H1 (cell line): ENCODE results near the gene STK32C. TPM values are rescaled to one million over a fixed set of nuclear protein-coding genes. Genes with fewer than 3 reads are reported as not detected.

Source experiments
- CTCF ChIA-PET: fragments of 300-600 bp; sonication (Branson Sonifier 250); formaldehyde crosslinking; loops from one replicate; lab custom pipeline; 2021; ENCODE audit not compliant: partially characterized antibody; lab: Charles Lee
- POLR2A ChIA-PET: fragments of 300-600 bp; sonication (Branson Sonifier 250); formaldehyde crosslinking; loops from one replicate; lab custom pipeline; 2021; ENCODE audit warnings: inconsistent platforms; ENCODE audit not compliant: partially characterized antibody; lab: Charles Lee
- DNase-seq, 2 experiments: peaks; one replicate each; pipeline versions ENCODE4 v3.0.0 to v3.0.0-alpha.2; 2010 to 2022; ENCODE audit warnings: low spot score in 2 of 2, low read depth in 1 of 2, mixed read lengths in 1 of 2
- FAIRE-seq: peaks from 2 replicates; lab custom pipeline; 2011; peaks lifted over from hg19 to GRCh38; lab: Jason Lieb, UNC
- H2AFZ ChIP-seq: 2 replicates; pipeline ENCODE4 v1.8.1; 2012; ENCODE audit warnings: low read length, inconsistent platforms
- H2AK5ac ChIP-seq: 2 replicates; pipeline ENCODE4 v1.6.1; 2013; ENCODE audit warnings: low read depth, low read length
- H2BK120ac ChIP-seq: replicated peaks from 2 replicates; pipeline ENCODE3; 2013; ENCODE audit warnings: low read depth, low read length, inconsistent platforms
- H2BK12ac ChIP-seq: 2 replicates; pipeline ENCODE4 v1.6.1; 2013; ENCODE audit warnings: low read depth, low read length
- H2BK15ac ChIP-seq: 2 replicates; pipeline ENCODE4 v1.6.1; 2013; ENCODE audit warnings: low read length
- H2BK20ac ChIP-seq: 2 replicates; pipeline ENCODE4 v1.6.1; 2013; ENCODE audit warnings: low read length
- H2BK5ac ChIP-seq: 2 replicates; pipeline ENCODE4 v1.6.1; 2013; ENCODE audit warnings: low read depth, low read length
- H3K14ac ChIP-seq: 2 replicates; pipeline ENCODE4 v1.6.1; 2013; ENCODE audit warnings: inconsistent platforms; ENCODE audit not compliant: insufficient read length
- H3K18ac ChIP-seq: 2 replicates; pipeline ENCODE4 v1.6.1; 2013; ENCODE audit warnings: low read length; ENCODE audit errors: extremely low read depth
- H3K23ac ChIP-seq: 2 replicates; pipeline ENCODE4 v1.6.1; 2013; ENCODE audit warnings: inconsistent platforms; ENCODE audit not compliant: insufficient read length
- H3K23me2 ChIP-seq: 2 replicates; pipeline ENCODE4 v1.6.1; 2013; ENCODE audit warnings: low read depth, low read length
- H3K27ac ChIP-seq: 2 replicates; pipeline ENCODE4 v1.6.1; 2011; ENCODE audit warnings: low read depth, low read length, inconsistent platforms
- H3K27me3 ChIP-seq, 4 experiments: replicated peaks in 1 of 4; 1 replicate in 1 of 4; 2 replicates in 3 of 4; pipeline versions ENCODE4 v1.6.1 to v1.8.1; 2011 to 2013; ENCODE audit warnings: low read length in 3 of 4, mild to moderate bottlenecking in 3 of 4, inconsistent platforms in 2 of 4, mixed read lengths in 2 of 4, moderate library complexity in 1 of 4; ENCODE audit not compliant: control insufficient read depth in 3 of 4, insufficient read depth in 3 of 4; ENCODE audit errors: extremely low read depth in 1 of 4
- H3K36me3 ChIP-seq, 4 experiments: 2 replicates each; pipeline versions ENCODE4 v1.6.1 to v1.8.1; 2011 to 2013; ENCODE audit warnings: mild to moderate bottlenecking in 4 of 4, low read length in 3 of 4, moderate library complexity in 2 of 4, control low read depth in 1 of 4, inconsistent platforms in 1 of 4; ENCODE audit not compliant: insufficient read depth in 4 of 4, control insufficient read depth in 2 of 4
- H3K4ac ChIP-seq: replicated peaks from 2 replicates; pipeline ENCODE3; 2013; ENCODE audit warnings: low read length, low read depth, mixed read lengths, inconsistent platforms; ENCODE audit not compliant: insufficient read length
- H3K4me1 ChIP-seq, 4 experiments: replicated peaks in 1 of 4; 1 replicate in 1 of 4; 2 replicates in 3 of 4; pipeline versions ENCODE4 v1.6.1 to v1.8.1; 2011 to 2013; ENCODE audit warnings: low read length in 3 of 4, inconsistent platforms in 2 of 4, mixed read lengths in 1 of 4; ENCODE audit not compliant: insufficient read depth in 4 of 4, control insufficient read depth in 3 of 4
- H3K4me2 ChIP-seq, 2 experiments: 2 replicates each; pipeline versions ENCODE4 v1.6.1 to v1.8.1; 2011 to 2013; ENCODE audit warnings: low read depth in 2 of 2, low read length in 2 of 2, control low read depth in 1 of 2, inconsistent platforms in 1 of 2, mild to moderate bottlenecking in 1 of 2; ENCODE audit not compliant: insufficient read depth in 1 of 2
- H3K4me3 ChIP-seq, 4 experiments: fragments of 200-600, 300-600 bp in 1 of 4; sonication (generic), shearing (Covaris generic), sonication (Bioruptor Twin) in 1 of 4; 2 replicates each; pipeline versions ENCODE4 v1.5.1 to v1.8.1; 2011 to 2016; ENCODE audit warnings: low read length in 4 of 4, low read depth in 3 of 4, control low read depth in 2 of 4, inconsistent platforms in 2 of 4, mild to moderate bottlenecking in 2 of 4, mixed read lengths in 1 of 4, moderate library complexity in 1 of 4; ENCODE audit not compliant: insufficient read depth in 2 of 4; ENCODE audit errors: extremely low read depth in 1 of 4
- H3K56ac ChIP-seq: replicated peaks from 2 replicates; pipeline ENCODE3; 2013; ENCODE audit warnings: low read depth, mild to moderate bottlenecking, mixed read lengths, low read length, inconsistent platforms; ENCODE audit not compliant: insufficient read length
- H3K79me1 ChIP-seq: 2 replicates; pipeline ENCODE4 v1.6.1; 2013; ENCODE audit warnings: low read depth, low read length, control low read depth
- H3K79me2 ChIP-seq, 2 experiments: 2 replicates each; pipeline versions ENCODE4 v1.6.1 to v1.8.1; 2012 to 2013; ENCODE audit warnings: low read length in 2 of 2, mild to moderate bottlenecking in 2 of 2, inconsistent platforms in 1 of 2; ENCODE audit not compliant: insufficient read depth in 2 of 2, control insufficient read depth in 1 of 2
- H3K9ac ChIP-seq, 4 experiments: replicated peaks in 1 of 4; 1 replicate in 1 of 4; 2 replicates in 3 of 4; pipeline versions ENCODE4 v1.6.1 to v1.8.1; 2011 to 2013; ENCODE audit warnings: low read depth in 3 of 4, low read length in 3 of 4, control low read depth in 2 of 4, mild to moderate bottlenecking in 2 of 4, moderate library complexity in 2 of 4, inconsistent platforms in 1 of 4; ENCODE audit errors: extremely low read depth in 1 of 4
- H3K9me3 ChIP-seq, 2 experiments: 2 replicates each; pipeline versions ENCODE4 v1.6.1 to v1.8.1; 2012 to 2013; ENCODE audit warnings: mild to moderate bottlenecking in 2 of 2, moderate library complexity in 2 of 2, control low read depth in 1 of 2, inconsistent platforms in 1 of 2, low read depth in 1 of 2, low read length in 1 of 2, mixed read lengths in 1 of 2; ENCODE audit not compliant: insufficient read depth in 2 of 2
- H4K20me1 ChIP-seq, 2 experiments: replicated peaks in 1 of 2; 2 replicates each; pipeline versions ENCODE3 to v1.8.1; 2011 to 2013; ENCODE audit warnings: inconsistent platforms in 2 of 2, low read length in 2 of 2, mild to moderate bottlenecking in 1 of 2; ENCODE audit not compliant: insufficient read depth in 2 of 2, control insufficient read depth in 1 of 2
- H4K5ac ChIP-seq: 2 replicates; pipeline ENCODE4 v1.6.1; 2013; ENCODE audit warnings: low read length, low read depth, mixed read lengths, inconsistent platforms; ENCODE audit not compliant: insufficient read length
- H4K8ac ChIP-seq: 2 replicates; pipeline ENCODE4 v1.8.0; 2013; ENCODE audit warnings: mild to moderate bottlenecking, moderate library complexity, low read length, inconsistent platforms; ENCODE audit not compliant: insufficient read depth; ENCODE audit errors: extremely low read depth
- H4K91ac ChIP-seq: replicated peaks from 2 replicates; pipeline ENCODE3; 2013; ENCODE audit warnings: low read length, mixed read lengths, inconsistent platforms; ENCODE audit not compliant: insufficient read length
- E2F6 ChIP-seq: IDR thresholded peaks from 2 replicates; pipeline ENCODE4 v1.6.1; 2012; ENCODE audit warnings: inconsistent platforms
- WGBS, 2 experiments: shearing (Covaris generic) in 1 of 2; methylation state at CpG; one replicate each; pipeline versions ENCODE4 v1.1.6 to v1.1.7; 2013 to 2015; ENCODE audit warnings: low lambda C conversion rate in 2 of 2, mixed read lengths in 2 of 2, inconsistent platforms in 1 of 2, low coverage in 1 of 2, missing lambda C conversion rate in 1 of 2; ENCODE audit not compliant: insufficient replicate concordance in 2 of 2, insufficient coverage in 1 of 2, insufficient read length in 1 of 2; ENCODE audit errors: extremely low coverage in 1 of 2, missing lambda C conversion rate in 1 of 2; 5-methylcytosine and 5-hydroxymethylcytosine counted together
- polyA plus RNA-seq, 7 experiments: library from polyadenylated mRNA; depleted of rRNA in 3 of 7; stranded (reverse) in 5 of 7; unstranded in 2 of 7; fragments of >200 nt in 5 of 7; fragments of 200-250 nt in 2 of 7; gene quantifications; 1 replicate in 5 of 7; 2 replicates in 1 of 7; 4 replicates in 1 of 7; pipeline versions ENCODE4 v1.2.1 to v1.2.3, GENCODE V29; 2011 to 2013; ENCODE audit warnings: missing spikeins in 2 of 7, mixed read lengths in 2 of 7
- total RNA-seq: library from RNA; stranded (reverse); fragmentation: NEBNext Ultra II Directional; extraction: Animal tissue kit (Norgen Biotek cat#: 25700); gene quantifications from 2 replicates; pipeline ENCODE4 v1.2.1, GENCODE V29; 2021
- TF ChIP-seq, protein P1 (sequence below): IDR thresholded peaks from 2 replicates; pipeline ENCODE4 v1.6.1; 2012; ENCODE audit warnings: inconsistent platforms

The STK32C gene
- total and polyA plus RNA-seq, 2 of the 8 experiments (the other 6 are each of a cell fraction or from before 2014, with no cell fraction given), result 10.6 to 15.6 TPM

DNA sequence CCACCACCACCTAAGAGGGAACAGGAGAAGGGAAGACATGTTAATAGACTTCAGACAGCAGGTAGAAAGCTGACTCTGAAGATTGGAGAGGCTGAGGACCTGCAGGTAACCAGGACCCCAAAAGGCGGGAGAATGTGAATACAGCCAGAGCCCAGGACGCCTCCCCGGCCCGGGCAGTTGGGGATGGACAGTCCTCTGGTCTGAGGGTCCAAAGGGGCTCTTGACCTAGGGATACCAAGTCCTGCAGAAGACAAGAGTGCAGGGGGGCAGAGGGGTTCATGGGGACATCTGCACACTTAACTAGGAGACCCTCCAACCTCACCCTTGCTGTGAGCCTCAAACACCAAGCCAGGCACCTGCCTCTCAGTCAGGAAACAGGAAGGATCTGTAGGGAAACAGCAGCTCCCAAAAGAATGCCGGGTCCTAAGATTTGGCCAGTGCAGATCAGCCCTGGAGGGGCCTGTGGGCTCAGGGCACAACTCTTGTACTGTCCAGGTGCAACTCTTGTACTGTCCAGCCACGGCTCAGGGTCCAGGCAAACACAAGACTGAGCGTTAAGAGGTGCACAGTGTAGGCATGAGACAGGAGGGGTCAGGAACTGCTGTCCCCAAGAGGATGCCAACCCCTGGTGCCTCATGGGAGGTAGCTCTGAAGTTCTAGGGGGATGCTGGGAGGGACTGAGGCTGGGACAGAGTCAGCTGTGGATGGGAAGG is 2.3 kb upstream of the STK32C start:
- CTCF ChIA-PET, result interaction anchor here (0.6 to 1.2 kb wide), 3 partner anchors 20 to 103 kb away, joined by 3 read pairs; no protein-coding TSS in a partner anchor
- FAIRE-seq, result no peak
- H4K20me1 ChIP-seq, result no peaks in the 10 kb centered on the region

More for the DNA sequence above, 2.3 kb upstream of the STK32C start:
- Histone ChIP-seq H3K9ac (no peak overlapping the region), H3K79me2 (no peaks in the 10 kb centered on the region), H3K23ac (no peak overlapping the region), H3K18ac (no peak overlapping the region), H4K8ac (no peak overlapping the region), H2BK5ac (no peak overlapping the region), H3K4me1 (peaks cover 1 to 9% (median 4%) of the 10 kb centered on the region in 4 experiments; a peak in 5 of 7 replicates), H3K36me3 (no peaks in the 10 kb centered on the region), H3K4me2 (no peak overlapping the region; a peak in 1 of 4 replicates), H4K91ac (no peak overlapping the region), H3K14ac (no peak overlapping the region), H2AFZ (no peak overlapping the region), H2BK20ac (no peak overlapping the region), H3K27me3 (peaks cover 20 to 43% (median 38%) of the 10 kb centered on the region in 4 experiments; a peak in 6 of 7 replicates), H2BK12ac (no peak overlapping the region), H2BK120ac (no peak overlapping the region), H3K79me1 (no peaks in the 10 kb centered on the region), H3K23me2 (peaks cover 13% of the 10 kb centered on the region; the same call in 1 of the 2 replicates), H3K4me3 (no peak overlapping the region), H4K5ac (no peak overlapping the region), H3K9me3 (peaks cover 10 to 13% of the 10 kb centered on the region in 2 experiments), H3K56ac (no peak overlapping the region), H2BK15ac (no peak overlapping the region), H3K4ac (no peak overlapping the region), H3K27ac (no peak overlapping the region), H2AK5ac (no peak overlapping the region)
- WGBS, 2 experiments, result 91% methylated on average over 7 of the region's 7 CpGs; no CpG with 5 or more reads in 1 of the 2 experiments
- TF ChIP-seq E2F6, result peak; percentile 60
- TF ChIP-seq, protein P1, sequence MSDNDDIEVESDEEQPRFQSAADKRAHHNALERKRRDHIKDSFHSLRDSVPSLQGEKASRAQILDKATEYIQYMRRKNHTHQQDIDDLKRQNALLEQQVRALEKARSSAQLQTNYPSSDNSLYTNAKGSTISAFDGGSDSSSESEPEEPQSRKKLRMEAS, result no peak
- no peak for DNase-seq
- POLR2A ChIA-PET, result no interaction called here
